Iris pigment epithelial cell (primary cell): ENCODE results near the gene TM4SF20.
"Not testable (repeated sequence)": the region's sequence is repeated elsewhere in the genome, so short reads cannot be mapped to it uniquely, and the experiment has no call there.

Experiments used
- DNase-seq: peaks from one replicate; pipeline ENCODE4 v3.0.0-alpha.2; 2011; ENCODE audit warnings: low read depth

Gene TM4SF20

DNA sequence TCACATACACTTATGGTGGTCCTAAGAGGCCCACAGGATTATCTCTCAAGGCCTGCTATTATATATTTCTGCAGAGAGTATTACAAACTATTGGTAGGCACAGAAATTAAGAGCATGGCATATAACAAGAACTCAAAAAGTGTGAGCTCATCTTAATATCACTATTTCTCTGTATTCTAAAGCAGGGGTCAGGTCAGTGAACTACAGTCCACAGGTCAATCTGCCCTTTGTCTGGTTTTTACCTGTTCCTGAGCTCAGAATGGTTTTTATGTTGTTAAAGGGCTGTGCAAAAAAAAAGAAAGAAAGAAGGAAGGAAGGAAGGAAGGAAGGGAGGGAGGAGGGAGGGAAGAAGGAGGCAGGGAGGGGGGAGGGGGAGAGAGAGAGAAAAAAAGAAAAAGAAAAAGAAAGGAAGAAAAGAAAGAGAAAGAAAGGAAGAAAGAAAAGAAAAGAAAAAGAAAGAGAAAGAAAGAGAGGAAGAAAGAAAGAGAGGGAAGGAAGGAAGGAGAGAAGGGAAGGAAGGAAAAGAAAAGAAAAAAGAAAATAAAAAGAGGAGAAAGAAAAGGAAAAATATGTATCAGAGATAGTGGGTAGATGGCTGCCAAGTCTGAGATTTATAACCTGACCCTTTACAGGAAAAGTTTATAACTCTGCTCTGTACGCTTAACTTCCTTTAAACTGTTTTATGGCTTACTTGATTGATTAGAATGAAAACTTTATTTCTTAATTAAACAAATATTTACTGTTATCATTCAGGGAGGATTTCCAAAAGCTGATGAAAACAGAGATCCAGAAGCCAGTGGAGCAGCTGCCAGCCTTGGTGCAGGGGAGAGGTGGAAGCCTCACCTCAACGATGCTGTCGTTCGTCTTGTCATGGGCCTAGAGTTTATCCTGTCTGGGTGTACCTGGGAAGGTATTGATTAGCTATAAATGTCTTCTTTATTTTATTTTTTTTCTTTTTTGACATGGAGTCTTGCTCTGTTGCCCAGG lies 19.9 kb upstream of the TM4SF20 start:
- DNase-seq: no peak

DNA sequence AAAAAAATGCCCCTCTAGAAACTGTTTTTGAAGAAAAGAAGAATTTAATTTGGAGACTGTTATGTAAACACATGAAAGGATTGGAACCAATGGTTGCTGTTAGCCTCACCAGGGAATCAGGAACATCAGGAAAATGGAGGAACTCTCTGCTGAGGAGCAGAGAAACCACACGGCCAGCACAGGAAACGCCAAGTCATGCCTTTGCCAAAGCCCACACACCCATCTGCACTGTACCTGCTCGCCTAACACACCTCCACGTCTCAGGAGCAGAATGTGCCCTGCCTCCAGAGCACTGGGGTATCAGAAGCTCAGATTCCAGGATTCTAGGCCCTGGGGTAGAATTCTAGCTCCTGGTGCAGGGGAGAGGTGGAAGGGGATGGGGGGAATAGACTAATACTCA lies 18.5 kb upstream of the TM4SF20 start:
- no peak for DNase-seq

DNA sequence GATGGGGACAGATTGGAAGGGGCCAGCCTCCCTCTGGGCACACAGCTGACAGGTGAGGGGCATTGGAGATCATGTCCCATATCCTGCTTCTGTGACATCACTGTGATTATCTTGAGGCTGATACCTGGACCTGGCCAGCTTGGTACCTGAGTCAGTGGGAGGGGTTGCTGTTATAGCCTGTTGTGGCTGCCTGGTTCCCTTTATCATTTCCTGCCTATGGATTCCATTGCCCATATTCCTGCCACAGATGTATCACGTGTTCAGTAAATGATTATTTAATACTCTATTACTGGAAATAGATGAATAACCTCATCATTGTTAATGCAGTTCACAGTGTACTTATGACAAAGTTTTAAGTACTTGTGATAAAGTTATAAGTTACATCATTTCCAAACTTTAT lies 16.4 kb upstream of the TM4SF20 start:
- no peak for DNase-seq

- no peak for DNase-seq
These were observed 15.3 kb upstream of the TM4SF20 start for GRCh38 chr2:227394401-227394800.

DNA sequence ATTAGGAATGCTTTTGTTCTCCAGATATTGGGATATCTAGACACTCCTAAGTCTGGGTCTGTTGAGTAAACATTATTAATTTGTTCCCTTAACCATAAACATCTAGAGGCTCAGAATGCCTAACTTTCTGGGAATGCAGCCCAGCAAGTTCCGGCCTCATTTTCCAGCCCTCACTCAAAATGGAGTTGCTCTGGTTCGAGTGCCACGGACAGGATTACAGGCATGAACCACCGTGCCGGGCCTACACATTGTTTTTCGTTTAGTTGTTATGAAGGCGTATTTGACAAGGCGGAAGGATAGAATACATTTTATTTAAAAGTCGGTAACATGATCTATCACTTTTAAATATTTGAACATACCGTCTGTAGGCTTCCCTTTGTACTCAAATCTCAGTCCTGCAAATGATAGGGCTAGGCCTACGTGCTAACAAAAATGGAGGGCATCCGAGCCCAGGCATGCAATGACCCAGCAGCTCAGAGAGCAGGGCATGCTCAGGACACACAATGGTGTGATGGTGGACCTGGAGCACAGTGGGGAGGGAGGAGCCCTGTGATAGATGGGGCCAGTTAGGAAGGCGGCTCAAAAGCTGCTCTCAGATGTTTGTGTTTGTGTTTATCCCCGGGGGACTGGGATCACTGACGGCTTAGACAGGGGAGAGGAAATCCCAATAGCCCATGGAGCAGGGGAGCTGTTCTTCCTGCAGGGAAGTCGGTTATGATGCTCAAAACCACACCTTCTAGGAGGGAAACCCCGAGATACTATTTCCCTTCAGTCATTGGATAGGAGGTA lies 11.6 kb upstream of the TM4SF20 start:
- DNase-seq: no peak

DNA sequence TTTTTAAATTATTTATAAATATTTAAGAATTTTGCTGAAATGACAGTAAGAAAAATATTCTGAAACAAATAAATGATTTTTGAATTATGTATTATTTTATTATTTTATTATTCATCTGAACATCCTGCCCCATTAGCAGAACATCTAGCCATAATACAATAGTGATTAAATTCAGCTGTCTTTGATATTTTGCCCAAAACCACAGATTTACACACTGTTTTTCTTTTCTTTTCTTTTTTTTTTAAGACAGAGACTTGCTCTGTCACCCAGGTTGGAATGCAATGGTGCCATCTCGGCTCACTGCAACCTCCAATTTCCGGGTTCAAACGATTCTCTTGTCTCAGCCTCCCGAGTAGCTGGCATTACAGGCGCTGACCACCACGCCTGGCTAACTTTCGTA lies 10.6 kb upstream of the TM4SF20 start:
- no peak for DNase-seq

- DNase-seq: no peak
These were observed 10.1 kb upstream of the TM4SF20 start for GRCh38 chr2:227389231-227389630.

DNA sequence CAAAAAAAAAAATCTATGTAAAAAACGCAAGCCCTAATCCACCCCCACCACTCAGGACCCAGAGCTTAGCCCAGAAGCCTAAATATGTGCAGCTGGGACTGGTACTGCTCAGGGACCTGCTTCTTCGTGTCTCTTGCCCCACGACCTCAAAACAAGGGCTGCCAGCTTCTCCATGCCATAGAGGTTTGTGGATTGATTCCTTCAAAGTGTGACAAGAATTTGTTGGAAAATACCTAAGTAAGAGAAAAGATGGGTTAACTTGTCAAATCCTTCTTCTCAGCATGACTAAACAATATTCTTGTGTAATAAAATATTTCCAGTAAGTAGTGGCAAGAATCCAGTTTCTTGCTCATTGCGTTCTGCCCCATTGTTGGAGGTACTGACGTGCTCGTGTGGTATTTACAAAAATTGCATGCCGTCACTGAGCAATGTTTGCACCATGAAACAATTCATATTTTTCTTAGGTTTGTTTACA lies 9.5 kb upstream of the TM4SF20 start:
- peak; percentile 99 for DNase-seq

DNA sequence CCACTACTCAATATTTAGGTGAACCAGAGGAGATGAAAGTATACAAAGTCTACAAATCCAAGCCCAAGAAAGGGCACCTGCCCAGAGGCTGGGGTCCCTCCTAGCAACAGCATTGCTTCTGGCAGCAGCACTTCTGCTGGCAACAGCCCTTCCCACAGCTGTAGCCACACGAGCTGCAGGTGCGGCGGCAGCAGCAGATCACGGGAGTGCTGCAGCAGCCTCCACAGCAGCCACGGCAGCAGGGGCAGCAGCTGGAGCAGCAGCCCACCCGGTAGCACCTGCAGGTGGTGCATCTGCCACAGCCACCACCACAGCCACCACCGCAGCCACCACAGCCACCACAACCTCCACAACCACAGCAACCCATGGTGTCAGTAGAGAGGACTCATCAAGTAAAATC lies 8.5 kb upstream of the TM4SF20 start, which contains the start of gene SCYGR1:
Gene SCYGR1 (minus strand): TSS at position 367 of the 400 bp plus-strand sequence. CDS start 0 bp downstream, at position 367.
- not testable (repeated sequence) for DNase-seq

GRCh38 chr2:227386630-227387029 lies 7.5 kb upstream of the TM4SF20 start:
- DNase-seq: peak; percentile 68

DNA sequence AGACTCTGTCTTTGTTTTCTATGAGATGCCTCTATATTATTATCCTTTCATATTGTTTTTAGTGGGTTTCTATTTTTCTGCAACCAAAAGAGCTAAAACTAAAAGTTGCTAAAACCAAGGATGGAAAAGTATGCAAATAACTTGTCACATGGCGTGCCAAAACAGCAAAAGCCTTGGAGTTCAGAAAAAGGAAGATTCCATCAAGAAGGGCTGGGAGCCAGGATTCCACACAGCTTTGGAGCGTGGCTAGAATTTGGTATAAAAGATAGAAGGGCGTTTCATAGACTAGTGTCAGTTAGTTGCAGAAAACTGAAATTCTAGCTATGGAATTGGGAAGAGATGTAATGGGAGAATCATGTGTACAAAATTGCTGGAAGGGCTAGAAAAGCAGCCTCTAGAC lies 4.6 kb upstream of the TM4SF20 start:
- no peak for DNase-seq

GRCh38 chr2:227382241-227382835 lies 3.2 kb upstream of the TM4SF20 start:
- DNase-seq: not testable (repeated sequence)

GRCh38 chr2:227378371-227378782 lies 729 bp downstream of the TM4SF20 start:
- DNase-seq: peak; percentile 81

DNA sequence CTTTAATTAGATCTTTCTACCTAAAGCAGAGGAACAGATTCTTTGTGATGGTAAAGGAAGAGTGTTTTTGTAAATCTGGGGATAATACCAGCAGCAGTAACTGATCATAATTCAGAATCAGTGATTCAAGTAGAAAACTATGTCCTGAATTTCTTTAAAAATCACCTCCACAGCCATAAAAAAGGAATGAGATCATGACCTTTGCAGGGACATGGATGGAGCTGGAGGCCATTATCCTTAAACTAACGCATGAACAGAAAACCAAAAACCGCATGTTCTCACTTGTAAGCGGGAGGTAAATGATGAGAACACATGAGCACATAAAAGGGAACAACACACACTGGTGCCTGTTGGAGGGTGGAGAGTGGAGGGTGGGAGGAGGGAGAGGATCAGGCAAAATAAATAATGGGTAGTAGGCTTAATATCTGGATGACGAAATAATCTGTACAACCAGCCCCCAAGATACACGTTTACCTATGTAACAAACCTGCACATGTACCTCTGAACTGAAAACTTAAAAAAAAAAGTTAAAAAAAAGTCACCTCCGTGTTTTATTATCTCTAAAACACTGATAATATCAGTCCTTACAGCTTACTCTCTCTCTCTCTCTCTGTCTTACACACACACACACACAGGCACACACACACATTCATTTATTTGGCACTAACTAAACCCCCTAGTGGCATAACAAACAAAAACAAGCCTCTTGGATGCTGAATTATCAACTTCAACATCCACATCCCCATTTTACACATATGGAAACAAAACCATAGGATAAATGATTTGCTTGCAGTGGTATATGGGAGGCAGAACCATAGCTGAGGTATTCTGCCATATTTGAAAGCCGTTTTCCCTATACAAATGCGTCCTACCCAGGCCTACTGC lies 1.4 kb downstream of the TM4SF20 start:
- DNase-seq: no peak

DNA sequence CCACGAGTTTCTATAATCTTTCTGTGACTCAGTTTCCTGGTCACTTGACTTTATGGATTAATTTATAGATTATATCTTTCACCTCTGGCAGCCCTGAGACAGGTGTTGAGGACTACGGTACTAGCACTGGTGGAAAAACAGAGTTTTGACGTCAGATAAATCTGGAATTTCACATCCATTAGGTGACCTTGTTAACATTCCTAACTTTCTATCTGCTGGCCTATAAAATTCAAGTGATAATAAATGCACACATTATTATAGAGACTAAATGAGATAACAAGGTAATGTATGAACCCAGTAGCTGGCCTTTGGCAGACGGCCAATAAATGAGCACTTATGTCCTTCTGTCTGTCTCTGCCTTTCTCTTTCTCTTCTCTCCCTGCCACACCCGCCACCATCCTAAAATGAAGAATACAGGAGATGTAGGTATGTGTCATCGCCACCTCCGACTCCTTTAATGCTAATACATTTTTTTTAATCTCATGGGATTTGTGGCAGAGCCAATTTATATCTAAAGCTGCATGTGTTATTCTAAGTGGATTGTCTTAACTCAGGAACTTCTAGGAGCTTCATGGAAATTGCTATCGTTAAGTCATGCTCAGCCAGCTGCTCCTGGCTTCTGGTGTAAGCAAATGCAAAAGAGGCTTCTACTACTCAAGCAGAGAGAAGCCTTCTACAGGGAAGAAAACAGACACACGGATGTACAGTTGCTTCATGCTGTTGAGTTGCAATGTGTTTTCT lies 2.3 kb downstream of the TM4SF20 start:
- DNase-seq: peak; percentile 54

DNA sequence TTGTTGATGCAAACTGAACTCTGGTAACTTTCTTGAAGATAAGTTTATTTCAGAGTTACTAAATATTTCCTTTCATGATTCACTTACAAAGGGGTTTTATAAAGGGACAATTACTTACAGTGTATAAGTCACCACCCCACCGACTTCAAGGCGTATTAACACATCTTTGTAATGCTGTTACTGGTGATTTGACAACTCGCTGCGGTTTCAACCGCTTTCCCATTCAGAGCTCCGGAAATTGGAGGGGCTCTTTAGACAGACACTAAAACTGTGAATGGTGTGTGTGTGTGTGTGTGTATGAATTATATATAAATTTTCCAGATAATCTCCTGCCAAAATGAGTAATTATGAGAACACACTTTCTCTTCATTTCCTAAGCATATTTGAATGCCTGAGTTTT lies 4.9 kb downstream of the TM4SF20 start:
- peak; percentile 89 for DNase-seq

DNA sequence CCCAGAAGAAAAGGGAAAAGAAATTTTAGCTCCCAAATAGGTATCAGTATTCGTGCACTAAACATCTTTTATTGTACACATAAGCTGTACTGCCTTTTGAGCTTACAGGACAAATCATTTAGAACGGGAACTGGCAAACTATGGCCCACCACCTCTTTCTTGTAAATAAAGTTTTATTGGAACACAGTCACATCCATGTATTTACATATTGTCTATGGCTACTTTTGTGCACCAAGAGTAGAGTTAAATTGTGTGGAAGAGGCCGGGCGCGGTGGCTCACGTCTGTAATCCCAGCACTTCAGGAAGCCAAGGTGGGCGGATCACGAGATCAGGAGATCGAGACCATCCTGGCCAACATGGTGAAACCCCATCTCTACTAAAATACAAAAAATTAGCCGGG lies 5.7 kb downstream of the TM4SF20 start:
- no peak for DNase-seq

GRCh38 chr2:227370791-227371312 lies 8.3 kb downstream of the TM4SF20 start:
- peak; percentile 98 for DNase-seq

DNA sequence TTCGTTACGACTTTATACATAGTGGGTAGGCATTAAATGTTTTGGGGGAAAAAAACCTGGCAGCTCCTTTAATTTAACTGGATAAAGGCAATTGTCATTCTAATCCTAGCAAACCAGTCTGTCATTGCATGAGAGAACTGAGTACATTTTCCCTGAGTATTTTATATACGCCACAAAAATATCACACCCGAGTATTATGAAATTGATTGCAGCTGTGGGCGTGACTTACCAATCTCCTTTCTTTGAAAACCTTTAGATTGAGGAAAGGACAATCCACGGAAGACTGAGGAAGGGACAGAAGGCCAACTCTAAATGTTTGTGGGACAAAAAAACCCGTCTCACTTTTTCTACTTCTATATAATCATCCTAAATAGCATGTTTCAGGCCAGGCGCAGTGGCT lies 9.0 kb downstream of the TM4SF20 start:
- peak; percentile 51 for DNase-seq

DNA sequence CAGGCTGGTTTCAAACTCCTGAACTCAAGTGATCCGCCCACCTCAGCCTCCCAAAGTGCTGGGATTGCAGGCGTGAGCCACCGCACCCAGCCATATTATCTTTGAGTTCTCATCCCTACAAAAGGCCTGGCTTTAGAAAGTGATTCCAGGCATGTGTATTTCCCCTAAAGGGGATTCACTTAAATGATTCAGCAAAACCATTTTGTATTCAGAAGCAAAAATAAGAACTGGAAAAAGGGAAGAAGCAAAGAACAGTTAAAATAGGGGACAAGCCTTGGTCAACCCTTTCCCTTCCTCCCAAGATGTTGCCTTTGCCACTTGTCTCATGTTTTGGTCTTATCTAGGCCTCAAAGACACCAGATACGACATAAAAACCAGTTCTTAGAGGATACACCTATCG lies 10.5 kb downstream of the TM4SF20 start:
- DNase-seq: no peak
